Uterus (tissue), 2 donors: Measurements from ENCODE around the gene PCDHB14.

ENCODE experiments used
- CTCF ChIP-seq, 4 experiments: fragments of 200-600 bp in 2 of 4; fragments of 450-650 bp in 2 of 4; sonication (generic) in 2 of 4; IDR thresholded peaks; one replicate each; pipeline ENCODE4 v1.5.1; 2016 to 2019; ENCODE audit warnings: antibody characterized with exemption in 4 of 4, mild to moderate bottlenecking in 2 of 4, moderate library complexity in 1 of 4
- POLR2A ChIP-seq, 2 donors: fragments of 450-650 bp; IDR thresholded peaks; one replicate each; pipeline ENCODE4 v1.6.1; 2016; ENCODE audit warnings: antibody characterized with exemption in 2 of 2, mild to moderate bottlenecking in 1 of 2, moderate library complexity in 1 of 2

GRCh38 chr5:141234109-141234667 lies 11.0 kb downstream of the PCDHB14 start:
- peak in 2 of 4 experiments; percentile 8 for TF ChIP-seq CTCF (IDR thresholded peaks at IDR 0.05)
- no peak for TF ChIP-seq POLR2A (IDR thresholded peaks at IDR 0.05)
